ENCODE data around the gene DNASE1L2. TPM values are rescaled to one million over a fixed set of nuclear protein-coding genes. Genes with fewer than 3 reads are reported as not detected.

The DNASE1L2 gene
- total RNA-seq, 2 donors from 2014 or later = 0.35 to 1.3 TPM

DNA sequence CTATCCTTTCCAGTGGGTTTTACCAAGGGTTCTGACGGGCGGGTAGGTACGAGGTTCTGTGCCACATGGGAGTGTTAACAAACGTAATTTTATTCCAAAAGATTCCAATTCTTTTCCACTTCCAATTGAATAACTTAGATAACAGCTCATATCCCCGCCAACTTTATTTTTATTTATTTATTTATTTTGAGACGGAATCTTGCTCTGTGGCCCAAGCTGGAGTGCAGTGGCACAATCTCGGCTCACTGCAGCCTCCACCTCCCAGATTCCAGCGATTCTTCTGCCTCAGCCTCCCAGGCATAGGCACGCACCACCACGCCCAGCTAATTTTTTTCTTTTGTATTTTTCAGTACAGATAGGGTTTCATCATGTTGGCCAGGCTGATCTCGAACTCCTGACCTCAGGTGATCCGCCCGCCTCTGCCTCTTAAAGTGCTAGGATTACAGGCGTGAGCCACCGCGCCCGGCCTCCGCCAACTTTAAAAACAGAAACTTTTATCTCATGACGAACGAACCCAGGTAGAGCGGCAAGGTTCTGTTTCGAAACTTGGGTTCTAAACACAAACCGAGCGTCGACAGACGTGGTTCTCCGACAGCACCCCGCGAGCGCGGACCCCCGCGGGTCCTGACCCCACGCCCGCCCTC lies 14.5 kb downstream of the DNASE1L2 start:
- H3K9me3 ChIP-seq (ENCODE audit: control insufficient read depth, low read length) = no peaks in the 10 kb centered on the region
- H3K27me3 Mint-ChIP-seq (ENCODE audit: insufficient read depth) = no peaks in the 10 kb centered on the region
- no peaks in the 10 kb centered on the region for H3K27me3 ChIP-seq (ENCODE audit: control insufficient read depth, insufficient read depth, low read length, poor library complexity, severe bottlenecking)
- H3K4me3 ChIP-seq (ENCODE audit: low read length) = peak overlapping the region; percentile 92
- peak overlapping the region; percentile 87 for H3K9ac ChIP-seq (ENCODE audit: extremely low read depth, low read length, poor library complexity, severe bottlenecking)
- DNase-seq = no peak
- TF ChIP-seq, protein P1, sequence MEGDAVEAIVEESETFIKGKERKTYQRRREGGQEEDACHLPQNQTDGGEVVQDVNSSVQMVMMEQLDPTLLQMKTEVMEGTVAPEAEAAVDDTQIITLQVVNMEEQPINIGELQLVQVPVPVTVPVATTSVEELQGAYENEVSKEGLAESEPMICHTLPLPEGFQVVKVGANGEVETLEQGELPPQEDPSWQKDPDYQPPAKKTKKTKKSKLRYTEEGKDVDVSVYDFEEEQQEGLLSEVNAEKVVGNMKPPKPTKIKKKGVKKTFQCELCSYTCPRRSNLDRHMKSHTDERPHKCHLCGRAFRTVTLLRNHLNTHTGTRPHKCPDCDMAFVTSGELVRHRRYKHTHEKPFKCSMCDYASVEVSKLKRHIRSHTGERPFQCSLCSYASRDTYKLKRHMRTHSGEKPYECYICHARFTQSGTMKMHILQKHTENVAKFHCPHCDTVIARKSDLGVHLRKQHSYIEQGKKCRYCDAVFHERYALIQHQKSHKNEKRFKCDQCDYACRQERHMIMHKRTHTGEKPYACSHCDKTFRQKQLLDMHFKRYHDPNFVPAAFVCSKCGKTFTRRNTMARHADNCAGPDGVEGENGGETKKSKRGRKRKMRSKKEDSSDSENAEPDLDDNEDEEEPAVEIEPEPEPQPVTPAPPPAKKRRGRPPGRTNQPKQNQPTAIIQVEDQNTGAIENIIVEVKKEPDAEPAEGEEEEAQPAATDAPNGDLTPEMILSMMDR (conservative IDR thresholded peaks at IDR 0.05) = no peak
- peak overlapping the region; percentile 86 for H3K4me3 Mint-ChIP-seq
- peaks cover 14% of the 10 kb centered on the region for H3K4me1 Mint-ChIP-seq
- peak overlapping the region; percentile 78 for H3K27ac ChIP-seq (ENCODE audit: low read depth, low read length)
- 7 to 25% methylated on average over 11 to 34 of the region's 35 CpGs for WGBS, 2 experiments (ENCODE audit: insufficient coverage in 1 of 2, insufficient read length in 1 of 2)
- H3K36me3 ChIP-seq (ENCODE audit: control insufficient read depth, insufficient read depth, low read length) = peaks cover 52% of the 10 kb centered on the region
- H3K4me1 ChIP-seq (ENCODE audit: control insufficient read depth, insufficient read depth, low read length) = peaks cover 7% of the 10 kb centered on the region
- peaks cover 2% of the 10 kb centered on the region for H3K9me3 Mint-ChIP-seq
- H3K36me3 Mint-ChIP-seq (ENCODE audit: low read depth) = peaks cover 47% of the 10 kb centered on the region
- H3K27ac Mint-ChIP-seq = peak overlapping the region; percentile 89

DNA sequence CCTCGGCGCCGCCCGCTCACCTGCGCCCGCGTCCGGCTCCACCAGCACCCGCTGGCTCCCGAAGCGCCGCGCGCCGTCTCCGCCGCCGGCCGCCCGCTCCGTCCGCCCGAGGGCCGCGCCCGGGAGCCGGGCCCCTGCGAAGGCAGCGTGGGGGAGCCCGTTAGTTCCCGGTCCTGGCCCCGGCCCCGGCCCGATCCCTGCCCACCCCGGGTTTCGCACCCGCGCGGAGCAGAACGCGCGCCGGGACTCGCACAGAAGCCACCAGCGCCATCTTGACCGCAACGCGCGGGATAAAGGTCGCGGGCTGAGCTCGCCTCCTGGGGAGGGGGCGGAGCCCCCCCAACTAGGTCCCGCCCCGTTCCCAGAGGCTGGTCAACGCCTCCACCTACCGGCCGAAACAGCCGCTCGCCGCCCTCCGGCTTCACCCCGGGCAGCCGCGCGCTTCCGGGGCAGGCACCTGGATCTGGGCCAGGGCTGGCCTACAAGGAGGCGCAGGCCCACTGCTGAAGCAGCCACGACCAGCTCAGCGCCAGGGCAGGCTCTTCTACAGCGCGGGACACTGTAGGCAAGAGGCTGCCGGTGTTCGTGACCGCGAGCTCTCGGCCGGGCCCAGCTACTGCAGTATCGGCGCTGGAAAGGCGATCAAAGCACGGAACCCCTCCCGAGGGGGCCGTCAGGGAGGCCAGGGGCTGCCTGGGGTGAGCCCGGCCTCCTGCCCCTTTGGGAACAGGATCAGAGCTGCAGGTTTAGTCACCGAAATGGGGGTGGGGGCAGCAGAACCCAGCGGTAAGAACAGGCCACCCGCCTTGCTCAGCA lies 15.3 kb downstream of the DNASE1L2 start, which contains the start of gene ECI1:
Gene ECI1 (minus strand): TSS at position 292 of the 816 bp plus-strand sequence. CDS start 21 bp downstream, at position 271.
- H3K4me3 ChIP-seq (ENCODE audit: low read length) = peak within 1 kb of the TSS; percentile 92
- Mint-ChIP-seq H3K4me1 (peaks cover 14% of the 10 kb centered on the region), H3K9me3 (peaks cover 2% of the 10 kb centered on the region), H3K36me3 (ENCODE audit: low read depth) (peaks cover 49% of the 10 kb centered on the region), H3K27me3 (ENCODE audit: insufficient read depth) (no peaks in the 10 kb centered on the region), H3K4me3 (peak within 1 kb of the TSS; percentile 86), H3K27ac (peak within 1 kb of the TSS; percentile 96)
- H3K9ac ChIP-seq (ENCODE audit: extremely low read depth, low read length, poor library complexity, severe bottlenecking) = peak within 1 kb of the TSS; percentile 87
- peak within 1 kb of the TSS; percentile 78 for H3K27ac ChIP-seq (ENCODE audit: low read depth, low read length)
- TF ChIP-seq, protein P1 (conservative IDR thresholded peaks at IDR 0.05) = peak; percentile 80
- 4 to 12% methylated on average over 32 to 88 of the region's 88 CpGs for WGBS, 2 experiments (ENCODE audit: insufficient coverage in 1 of 2, insufficient read length in 1 of 2)
- peak; percentile 98 for DNase-seq
- H3K4me1 ChIP-seq (ENCODE audit: control insufficient read depth, insufficient read depth, low read length) = peaks cover 7% of the 10 kb centered on the region
- H3K36me3 ChIP-seq (ENCODE audit: control insufficient read depth, insufficient read depth, low read length) = peaks cover 52% of the 10 kb centered on the region
- no peaks in the 10 kb centered on the region for H3K9me3 ChIP-seq (ENCODE audit: control insufficient read depth, low read length)
- no peaks in the 10 kb centered on the region for H3K27me3 ChIP-seq (ENCODE audit: control insufficient read depth, insufficient read depth, low read length, poor library complexity, severe bottlenecking)

DNA sequence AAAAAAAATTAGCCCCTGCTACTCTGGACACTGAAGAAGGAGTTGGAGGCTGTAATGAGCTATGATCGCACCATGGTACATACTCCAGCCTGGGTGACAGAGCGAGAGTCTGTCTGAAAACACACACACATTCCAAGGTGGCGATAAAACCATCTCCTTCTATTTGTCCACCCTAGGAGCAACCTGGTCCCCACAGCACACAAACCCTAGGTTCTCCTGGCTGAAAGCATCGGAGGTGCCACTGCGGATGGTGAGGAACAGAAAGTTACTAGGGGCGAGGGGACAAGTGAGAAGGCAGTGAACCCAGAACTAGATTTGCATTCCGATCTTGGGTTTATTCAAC lies 16.5 kb downstream of the DNASE1L2 start:
- TF ChIP-seq, protein P1 (conservative IDR thresholded peaks at IDR 0.05) = no peak
- no peaks in the 10 kb centered on the region for H3K9me3 ChIP-seq (ENCODE audit: control insufficient read depth, low read length)
- H3K27ac Mint-ChIP-seq = peak overlapping the region; percentile 70
- peaks cover 61% of the 10 kb centered on the region for H3K36me3 ChIP-seq (ENCODE audit: control insufficient read depth, insufficient read depth, low read length)
- no peak overlapping the region for H3K4me3 ChIP-seq (ENCODE audit: low read length)
- H3K4me1 Mint-ChIP-seq = peaks cover 14% of the 10 kb centered on the region
- H3K4me1 ChIP-seq (ENCODE audit: control insufficient read depth, insufficient read depth, low read length) = peaks cover 7% of the 10 kb centered on the region
- H3K4me3 Mint-ChIP-seq = no peak overlapping the region
- peaks cover 55% of the 10 kb centered on the region for H3K36me3 Mint-ChIP-seq (ENCODE audit: low read depth)
- no peaks in the 10 kb centered on the region for H3K27me3 Mint-ChIP-seq (ENCODE audit: insufficient read depth)
- peak overlapping the region; percentile 87 for H3K9ac ChIP-seq (ENCODE audit: extremely low read depth, low read length, poor library complexity, severe bottlenecking)
- WGBS, 2 experiments (ENCODE audit: insufficient coverage in 1 of 2, insufficient read length in 1 of 2) = 96 to 100% methylated on average over 1 to 7 of the region's 7 CpGs
- no peak for DNase-seq
- H3K27me3 ChIP-seq (ENCODE audit: control insufficient read depth, insufficient read depth, low read length, poor library complexity, severe bottlenecking) = no peaks in the 10 kb centered on the region
- peaks cover 2% of the 10 kb centered on the region for H3K9me3 Mint-ChIP-seq
- H3K27ac ChIP-seq (ENCODE audit: low read depth, low read length) = no peak overlapping the region
